Measurements from ENCODE around the gene PLCH2.

Gene PLCH2

GRCh38 chr1:2472561-2473177 is 3.4 kb upstream of the PLCH2 start:
- Histone ChIP-seq H3K27ac (no peak overlapping the region), H3K4me3 (no peak overlapping the region)

GRCh38 chr1:2473198-2473597 is 2.9 kb upstream of the PLCH2 start:
- no peak overlapping the region for H3K27ac ChIP-seq
- no peak overlapping the region for H3K4me3 ChIP-seq

GRCh38 chr1:2474104-2474844 is 1.8 kb upstream of the PLCH2 start:
- Histone ChIP-seq H3K4me3 (no peak overlapping the region), H3K27ac (no peak overlapping the region)

GRCh38 chr1:2474933-2475371 is 1.1 kb upstream of the PLCH2 start:
- H3K27ac ChIP-seq = no peak overlapping the region

GRCh38 chr1:2475571-2475970 is 518 bp upstream of the PLCH2 start:
- Histone ChIP-seq H3K27ac (no peak overlapping the region), H3K4me3 (no peak overlapping the region)

More at GRCh38 chr1:2474933-2475371, 1.1 kb upstream of the PLCH2 start:
- H3K4me3 ChIP-seq = no peak overlapping the region

GRCh38 chr1:2477309-2477708 is 1.2 kb downstream of the PLCH2 start:
- Histone ChIP-seq H3K27ac (no peak overlapping the region), H3K4me3 (no peak overlapping the region)

- no peak overlapping the region for H3K4me3 ChIP-seq
- no peak overlapping the region for H3K27ac ChIP-seq
Measured at GRCh38 chr1:2477791-2478499, 1.9 kb downstream of the PLCH2 start.

GRCh38 chr1:2479186-2479585 is 3.1 kb downstream of the PLCH2 start:
- Histone ChIP-seq H3K4me3 (no peak overlapping the region), H3K27ac (no peak overlapping the region)

GRCh38 chr1:2479618-2480017 is 3.5 kb downstream of the PLCH2 start:
- Histone ChIP-seq H3K27ac (no peak overlapping the region), H3K4me3 (no peak overlapping the region)

GRCh38 chr1:2480236-2480985 is 4.3 kb downstream of the PLCH2 start:
- Histone ChIP-seq H3K4me3 (no peak overlapping the region), H3K27ac (peak overlapping the region in 3 of 21 experiments; percentile 15 to 37 (median 21))

- Histone ChIP-seq H3K27ac (no peak overlapping the region), H3K4me3 (no peak overlapping the region)
Measured at GRCh38 chr1:2480986-2481364, 4.9 kb downstream of the PLCH2 start.

- Histone ChIP-seq H3K27ac (peak overlapping the region in 1 of 21 experiments; percentile 20), H3K4me3 (no peak overlapping the region)
Measured at GRCh38 chr1:2481885-2482284, 5.8 kb downstream of the PLCH2 start.

- Histone ChIP-seq H3K4me3 (no peak overlapping the region), H3K27ac (no peak overlapping the region)
Measured at GRCh38 chr1:2482588-2482987, 6.5 kb downstream of the PLCH2 start.

- Histone ChIP-seq H3K4me3 (no peak overlapping the region), H3K27ac (no peak overlapping the region)
Measured at GRCh38 chr1:2483026-2483425, 6.9 kb downstream of the PLCH2 start.

GRCh38 chr1:2483970-2484369 is 7.9 kb downstream of the PLCH2 start:
- Histone ChIP-seq H3K27ac (no peak overlapping the region), H3K4me3 (no peak overlapping the region)

GRCh38 chr1:2486041-2486440 is 10.0 kb downstream of the PLCH2 start:
- H3K4me3 ChIP-seq = no peak overlapping the region
- H3K27ac ChIP-seq = no peak overlapping the region

- Histone ChIP-seq H3K4me3 (no peak overlapping the region), H3K27ac (no peak overlapping the region)
Measured at GRCh38 chr1:2486558-2486957, 10.5 kb downstream of the PLCH2 start.

GRCh38 chr1:2488688-2489087 is 12.6 kb downstream of the PLCH2 start:
- no peak overlapping the region for H3K4me3 ChIP-seq
- no peak overlapping the region for H3K27ac ChIP-seq

- Histone ChIP-seq H3K4me3 (no peak overlapping the region), H3K27ac (no peak overlapping the region)
Measured at GRCh38 chr1:2489615-2490014, 13.5 kb downstream of the PLCH2 start.

- H3K4me3 ChIP-seq = no peak overlapping the region
- no peak overlapping the region for H3K27ac ChIP-seq
Measured at GRCh38 chr1:2492091-2492490, 16.0 kb downstream of the PLCH2 start.
